Measurements from ENCODE around the gene FSIP2. TPM values are rescaled to one million over a fixed set of nuclear protein-coding genes. Genes with fewer than 3 reads are reported as not detected.
A peak's percentile ranks its signal among the peaks of the same experiment; 100 is the strongest.
"Not testable (repeated sequence)": the region's sequence is repeated elsewhere in the genome, so short reads cannot be mapped to it uniquely, and the experiment has no call there.

FSIP2 gene
- total RNA-seq, 1 experiment from 2014 or later: 2.0 TPM

- ChIA-PET CTCF (no interaction called here), POLR2A (ENCODE audit: unreplicated experiment) (no interaction called here)
- no peaks in the 10 kb centered on the region for H3F3A ChIP-seq (ENCODE audit: low read length, unreplicated experiment)
- no peaks in the 10 kb centered on the region for H3K27me3 ChIP-seq (ENCODE audit: low read length)
- H3K4me2 ChIP-seq (ENCODE audit: low read length): no peak overlapping the region
- ATAC-seq (no peak), DNase-seq (peak; percentile 40)
- H2AFZ ChIP-seq (ENCODE audit: low read length): no peak overlapping the region
- no peak overlapping the region for H3K9ac ChIP-seq (ENCODE audit: low read length)
- no peak overlapping the region for H3K27ac ChIP-seq (ENCODE audit: low read length)
- no peaks in the 10 kb centered on the region for H3K9me3 ChIP-seq (ENCODE audit: low read length)
- H3K4me3 ChIP-seq (ENCODE audit: low read length): no peak overlapping the region
- no peaks in the 10 kb centered on the region for H4K20me1 ChIP-seq (ENCODE audit: low read length)
- peaks cover 7% of the 10 kb centered on the region for H3K4me1 ChIP-seq (ENCODE audit: insufficient read depth, low read length)
- no peaks in the 10 kb centered on the region for H3K79me2 ChIP-seq (ENCODE audit: low read length)
- no peaks in the 10 kb centered on the region for H3K9me2 ChIP-seq (replicated peaks; ENCODE audit: low read length)
- H3K36me3 ChIP-seq (ENCODE audit: low read depth, low read length): no peaks in the 10 kb centered on the region
- no TSS peak for BruUV-seq (replicated peaks)
- intact Hi-C loops (cut with micrococcal nuclease): loop anchor here (5.0 kb wide), 1 partner anchor 112 kb away; no protein-coding TSS in a partner anchor
- TF ChIP-seq CTCF (conservative IDR thresholded peaks at IDR 0.05; ENCODE audit: low read depth, low read length) (no peak), EZH2 (IDR thresholded peaks at IDR 0.05; ENCODE audit: low read length, unreplicated experiment) (no peak), EZH2phosphoT487 (IDR thresholded peaks at IDR 0.05; ENCODE audit: borderline replicate concordance, low read length) (no peak)
Observed at GRCh38 chr2:185859506-185859905, 120.9 kb downstream of the FSIP2 start.

GRCh38 chr2:185860321-185860720, 121.7 kb downstream of the FSIP2 start:
- H3K79me2 ChIP-seq (ENCODE audit: low read length): no peaks in the 10 kb centered on the region
- H3K9ac ChIP-seq (ENCODE audit: low read length): no peak overlapping the region
- H3K4me2 ChIP-seq (ENCODE audit: low read length): no peak overlapping the region
- intact Hi-C loops (cut with micrococcal nuclease): no loop called here
- CTCF ChIA-PET: no interaction called here
- no peaks in the 10 kb centered on the region for H4K20me1 ChIP-seq (ENCODE audit: low read length)
- no peaks in the 10 kb centered on the region for H3K4me1 ChIP-seq (ENCODE audit: insufficient read depth, low read length)
- no TSS peak for BruUV-seq (replicated peaks)
- no peak overlapping the region for H2AFZ ChIP-seq (ENCODE audit: low read length)
- no peaks in the 10 kb centered on the region for H3K9me3 ChIP-seq (ENCODE audit: low read length)
- no peaks in the 10 kb centered on the region for H3K36me3 ChIP-seq (ENCODE audit: low read depth, low read length)
- no peaks in the 10 kb centered on the region for H3K27me3 ChIP-seq (ENCODE audit: low read length)
- H3K9me2 ChIP-seq (replicated peaks; ENCODE audit: low read length): no peaks in the 10 kb centered on the region
- DNase-seq (no peak), ATAC-seq (no peak)
- H3K27ac ChIP-seq (ENCODE audit: low read length): no peak overlapping the region
- H3K4me3 ChIP-seq (ENCODE audit: low read length): no peak overlapping the region
- no peaks in the 10 kb centered on the region for H3F3A ChIP-seq (ENCODE audit: low read length, unreplicated experiment)
- TF ChIP-seq EZH2 (IDR thresholded peaks at IDR 0.05; ENCODE audit: low read length, unreplicated experiment) (no peak), CTCF (conservative IDR thresholded peaks at IDR 0.05; ENCODE audit: low read depth, low read length) (no peak), EZH2phosphoT487 (IDR thresholded peaks at IDR 0.05; ENCODE audit: borderline replicate concordance, low read length) (no peak)
- POLR2A ChIA-PET (ENCODE audit: unreplicated experiment): no interaction called here

- no peaks in the 10 kb centered on the region for H3F3A ChIP-seq (ENCODE audit: low read length, unreplicated experiment)
- H2AFZ ChIP-seq (ENCODE audit: low read length): no peak overlapping the region
- TF ChIP-seq EZH2phosphoT487 (IDR thresholded peaks at IDR 0.05; ENCODE audit: borderline replicate concordance, low read length) (no peak), CTCF (conservative IDR thresholded peaks at IDR 0.05; ENCODE audit: low read depth, low read length) (no peak), EZH2 (IDR thresholded peaks at IDR 0.05; ENCODE audit: low read length, unreplicated experiment) (no peak)
- no peaks in the 10 kb centered on the region for H3K36me3 ChIP-seq (ENCODE audit: low read depth, low read length)
- no peak overlapping the region for H3K27ac ChIP-seq (ENCODE audit: low read length)
- CTCF ChIA-PET: no interaction called here
- intact Hi-C loops (cut with micrococcal nuclease): no loop called here
- no peaks in the 10 kb centered on the region for H3K9me3 ChIP-seq (ENCODE audit: low read length)
- H3K4me3 ChIP-seq (ENCODE audit: low read length): peak overlapping the region; percentile 76
- no peak for DNase-seq
- H3K9me2 ChIP-seq (replicated peaks; ENCODE audit: low read length): no peaks in the 10 kb centered on the region
- H3K27me3 ChIP-seq (ENCODE audit: low read length): no peaks in the 10 kb centered on the region
- no peak overlapping the region for H3K9ac ChIP-seq (ENCODE audit: low read length)
- H3K4me1 ChIP-seq (ENCODE audit: insufficient read depth, low read length): no peaks in the 10 kb centered on the region
- no TSS peak for BruUV-seq (replicated peaks)
- H3K4me2 ChIP-seq (ENCODE audit: low read length): peak overlapping the region; percentile 92
- H3K79me2 ChIP-seq (ENCODE audit: low read length): no peaks in the 10 kb centered on the region
- ATAC-seq: no peak
- POLR2A ChIA-PET (ENCODE audit: unreplicated experiment): no interaction called here
- no peaks in the 10 kb centered on the region for H4K20me1 ChIP-seq (ENCODE audit: low read length)
Observed at GRCh38 chr2:185862657-185863398, 124.2 kb downstream of the FSIP2 start.

GRCh38 chr2:185864468-185865260, 126.1 kb downstream of the FSIP2 start:
- H3K9me2 ChIP-seq (replicated peaks; ENCODE audit: low read length); intact Hi-C loops (cut with micrococcal nuclease); H3K79me2 ChIP-seq (ENCODE audit: low read length); ATAC-seq; H3K27me3 ChIP-seq (ENCODE audit: low read length); H3F3A ChIP-seq (ENCODE audit: low read length, unreplicated experiment); H3K9me3 ChIP-seq (ENCODE audit: low read length); H3K36me3 ChIP-seq (ENCODE audit: low read depth, low read length); H4K20me1 ChIP-seq (ENCODE audit: low read length); H3K4me1 ChIP-seq (ENCODE audit: insufficient read depth, low read length); CTCF ChIA-PET: not testable (repeated sequence)
- peak overlapping the region; percentile 76 for H3K4me3 ChIP-seq (ENCODE audit: low read length)
- peak; percentile 30 for DNase-seq
- H3K4me2 ChIP-seq (ENCODE audit: low read length): peak overlapping the region; percentile 92
- H3K27ac ChIP-seq (ENCODE audit: low read length): peak overlapping the region; percentile 35
- POLR2A ChIA-PET (ENCODE audit: unreplicated experiment): interaction anchor here (0.6 kb wide), 1 partner anchor 621 kb away, joined by 4 read pairs; the partner anchor contains the start of gene ZC3H15
- peak overlapping the region; percentile 93 for H2AFZ ChIP-seq (ENCODE audit: low read length)
- BruUV-seq (replicated peaks): TSS peak; percentile 75
- H3K9ac ChIP-seq (ENCODE audit: low read length): peak overlapping the region; percentile 66

Data from PC-3 (cell line).